Muscle of leg (tissue), 9 donors: ENCODE measurements around the gene LRRC39. TPM values are rescaled to one million over a fixed set of nuclear protein-coding genes. Genes with fewer than 3 reads are reported as not detected.

Experiments
- polyA plus RNA-seq, 8 donors: library from polyadenylated mRNA; unstranded; fragments of 120-200 nt; gene quantifications; one replicate each; pipeline versions ENCODE4 v1.2.1 to v1.2.3, GENCODE V29; 2013; ENCODE audit warnings: inconsistent platforms in 1 of 8, low replicate concordance in 1 of 8; ENCODE audit not compliant: insufficient read length in 8 of 8, insufficient read depth in 1 of 8
- total RNA-seq: library from RNA; stranded (reverse); fragments of 120-200 nt; gene quantifications from one replicate; pipeline ENCODE4 v1.2.4, GENCODE V29; 2013

Gene LRRC39
- total and polyA plus RNA-seq, 9 donors, result 127 to 229 (median 176) TPM

Other genes starting within 250 kb of the LRRC39 start
- 13.4 TPM for gene SLC35A3, start 208.3 kb downstream of the LRRC39 start, total RNA-seq
- gene SLC35A3, start 208.3 kb downstream of the LRRC39 start, polyA plus RNA-seq, result 10 to 100 TPM in 5 of 8 donors, 1 to 10 TPM in 3; 8.7 to 17.7 (median 12.1) TPM
- 3.4 TPM for gene SASS6, start 45.3 kb downstream of the LRRC39 start, total RNA-seq
- 1 to 10 TPM; 3.1 to 5.0 (median 3.9) TPM for gene SASS6, start 45.3 kb downstream of the LRRC39 start, polyA plus RNA-seq
- 15.3 TPM for gene TRMT13, start 45.1 kb downstream of the LRRC39 start, total RNA-seq
- 10 to 100 TPM; 16.9 to 29.2 (median 20.1) TPM for gene TRMT13, start 45.1 kb downstream of the LRRC39 start, polyA plus RNA-seq
- gene DBT, start 71.6 kb upstream of the LRRC39 start, total RNA-seq, result 8.4 TPM
- gene DBT, start 71.6 kb upstream of the LRRC39 start, polyA plus RNA-seq, result 10 to 100 TPM in 3 of 8 donors, 1 to 10 TPM in 5; 5.8 to 10.9 (median 9.1) TPM
- gene RTCA, start 88.0 kb upstream of the LRRC39 start, total RNA-seq, result 25.0 TPM
- 10 to 100 TPM; 27.1 to 31.2 (median 29.0) TPM for gene RTCA, start 88.0 kb upstream of the LRRC39 start, polyA plus RNA-seq
- gene CDC14A, start 174.2 kb upstream of the LRRC39 start, total RNA-seq, result 6.6 TPM
- gene CDC14A, start 174.2 kb upstream of the LRRC39 start, polyA plus RNA-seq, result 1 to 10 TPM; 3.8 to 5.9 (median 4.5) TPM